Uterus (tissue), 2 donors: Measurements from ENCODE around the gene SERPINA1.

Experiments
- POLR2A ChIP-seq, 2 donors: fragments of 450-650 bp; IDR thresholded peaks; one replicate each; pipeline ENCODE4 v1.6.1; 2016; ENCODE audit warnings: antibody characterized with exemption in 2 of 2, mild to moderate bottlenecking in 1 of 2, moderate library complexity in 1 of 2
- TF ChIP-seq, protein P1 (sequence below), 4 experiments: fragments of 200-600 bp in 2 of 4; fragments of 450-650 bp in 2 of 4; sonication (generic) in 2 of 4; IDR thresholded peaks; one replicate each; pipeline ENCODE4 v1.5.1; 2016 to 2019; ENCODE audit warnings: antibody characterized with exemption in 4 of 4, mild to moderate bottlenecking in 2 of 4, moderate library complexity in 1 of 4

GRCh38 chr14:94346841-94347240 lies 41.6 kb downstream of the SERPINA1 start:
- TF ChIP-seq, protein P1, sequence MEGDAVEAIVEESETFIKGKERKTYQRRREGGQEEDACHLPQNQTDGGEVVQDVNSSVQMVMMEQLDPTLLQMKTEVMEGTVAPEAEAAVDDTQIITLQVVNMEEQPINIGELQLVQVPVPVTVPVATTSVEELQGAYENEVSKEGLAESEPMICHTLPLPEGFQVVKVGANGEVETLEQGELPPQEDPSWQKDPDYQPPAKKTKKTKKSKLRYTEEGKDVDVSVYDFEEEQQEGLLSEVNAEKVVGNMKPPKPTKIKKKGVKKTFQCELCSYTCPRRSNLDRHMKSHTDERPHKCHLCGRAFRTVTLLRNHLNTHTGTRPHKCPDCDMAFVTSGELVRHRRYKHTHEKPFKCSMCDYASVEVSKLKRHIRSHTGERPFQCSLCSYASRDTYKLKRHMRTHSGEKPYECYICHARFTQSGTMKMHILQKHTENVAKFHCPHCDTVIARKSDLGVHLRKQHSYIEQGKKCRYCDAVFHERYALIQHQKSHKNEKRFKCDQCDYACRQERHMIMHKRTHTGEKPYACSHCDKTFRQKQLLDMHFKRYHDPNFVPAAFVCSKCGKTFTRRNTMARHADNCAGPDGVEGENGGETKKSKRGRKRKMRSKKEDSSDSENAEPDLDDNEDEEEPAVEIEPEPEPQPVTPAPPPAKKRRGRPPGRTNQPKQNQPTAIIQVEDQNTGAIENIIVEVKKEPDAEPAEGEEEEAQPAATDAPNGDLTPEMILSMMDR (IDR thresholded peaks at IDR 0.05), result no peak
- no peak for TF ChIP-seq POLR2A (IDR thresholded peaks at IDR 0.05)
